NCI-H510A treated with DMSO at 0.1 percent for 48 hours (cell line): ENCODE data around the gene EVC2.
A peak's percentile ranks its signal among the peaks of the same experiment; 100 is the strongest.

Experiments used
- DNase-seq: peaks from one replicate; lab custom pipeline; 2025; lab: John Stamatoyannopoulos, UW

Gene EVC2

GRCh38 chr4:5683566-5683965, 24.8 kb downstream of the EVC2 start:
- no peak for DNase-seq

GRCh38 chr4:5678977-5679376, 29.4 kb downstream of the EVC2 start:
- no peak for DNase-seq

GRCh38 chr4:5676763-5677162, 31.6 kb downstream of the EVC2 start:
- no peak for DNase-seq

- no peak for DNase-seq
Measured at GRCh38 chr4:5666741-5667140, 41.6 kb downstream of the EVC2 start.

- DNase-seq = no peak
Measured at GRCh38 chr4:5664778-5665177, 43.6 kb downstream of the EVC2 start.

- DNase-seq = no peak
Measured at GRCh38 chr4:5662555-5662954, 45.8 kb downstream of the EVC2 start.

- DNase-seq = no peak
Measured at GRCh38 chr4:5661237-5661636, 47.1 kb downstream of the EVC2 start.

GRCh38 chr4:5660185-5660584, 48.2 kb downstream of the EVC2 start:
- no peak for DNase-seq

- no peak for DNase-seq
Measured at GRCh38 chr4:5658974-5659373, 49.4 kb downstream of the EVC2 start.

GRCh38 chr4:5656415-5656814, 51.9 kb downstream of the EVC2 start:
- no peak for DNase-seq

GRCh38 chr4:5654791-5655190, 53.6 kb downstream of the EVC2 start:
- no peak for DNase-seq

GRCh38 chr4:5651089-5651488, 57.3 kb downstream of the EVC2 start:
- DNase-seq = no peak

GRCh38 chr4:5650040-5650439, 58.3 kb downstream of the EVC2 start:
- DNase-seq = no peak

GRCh38 chr4:5647351-5647750, 61.0 kb downstream of the EVC2 start:
- DNase-seq = no peak

GRCh38 chr4:5640096-5640495, 68.3 kb downstream of the EVC2 start:
- DNase-seq = no peak

GRCh38 chr4:5639556-5639955, 68.8 kb downstream of the EVC2 start:
- no peak for DNase-seq

- DNase-seq = no peak
Measured at GRCh38 chr4:5638976-5639375, 69.4 kb downstream of the EVC2 start.

GRCh38 chr4:5638316-5638715, 70.0 kb downstream of the EVC2 start:
- no peak for DNase-seq

GRCh38 chr4:5636766-5637670, 71.3 kb downstream of the EVC2 start:
- peak; percentile 30 for DNase-seq

- no peak for DNase-seq
Measured at GRCh38 chr4:5635826-5636195, 72.5 kb downstream of the EVC2 start.

- no peak for DNase-seq
Measured at GRCh38 chr4:5632571-5632970, 75.8 kb downstream of the EVC2 start.

GRCh38 chr4:5632066-5632440, 76.3 kb downstream of the EVC2 start:
- no peak for DNase-seq

- no peak for DNase-seq
Measured at GRCh38 chr4:5631352-5632065, 76.8 kb downstream of the EVC2 start.

- no peak for DNase-seq
Measured at GRCh38 chr4:5630762-5631161, 77.6 kb downstream of the EVC2 start.
